GM21381 (cell line): Measurements from ENCODE around the gene PLAU.

ENCODE experiments used
- ATAC-seq: cut with Tn5 transposase; IDR thresholded peaks from one replicate; pipeline ENCODE4 v1.9.1; 2021; ENCODE audit warnings: mild to moderate bottlenecking, moderate library complexity; ENCODE audit not compliant: unreplicated experiment

PLAU gene

GRCh38 chr10:73910764-73911552 lies at the start of gene PLAU:
Gene PLAU (plus strand): TSS chr10:73911132. CDS start chr10:73911556, 424 bp downstream.
- ATAC-seq, result no peak

- no peak for ATAC-seq
Measured at GRCh38 chr10:73862011-73862410, 48.9 kb upstream of the PLAU start.

- no peak for ATAC-seq
Measured at GRCh38 chr10:73863039-73863817, 47.7 kb upstream of the PLAU start.

GRCh38 chr10:73864229-73864628 lies 46.7 kb upstream of the PLAU start:
- ATAC-seq, result no peak

- ATAC-seq, result no peak
Measured at GRCh38 chr10:73865107-73865458, 45.8 kb upstream of the PLAU start.

GRCh38 chr10:73865459-73866442 lies 45.2 kb upstream of the PLAU start:
- ATAC-seq, result peak; percentile 76

GRCh38 chr10:73866621-73867020 lies 44.3 kb upstream of the PLAU start:
- ATAC-seq, result no peak

- no peak for ATAC-seq
Measured at GRCh38 chr10:73867126-73867807, 43.7 kb upstream of the PLAU start.

- no peak for ATAC-seq
Measured at GRCh38 chr10:73867871-73868631, 42.9 kb upstream of the PLAU start.

GRCh38 chr10:73868655-73869195 lies 42.2 kb upstream of the PLAU start:
- ATAC-seq, result no peak

- ATAC-seq, result no peak
Measured at GRCh38 chr10:73871295-73872189, 39.4 kb upstream of the PLAU start.

- ATAC-seq, result no peak
Measured at GRCh38 chr10:73872190-73872710, 38.7 kb upstream of the PLAU start.

- no peak for ATAC-seq
Measured at GRCh38 chr10:73873142-73873837, 37.6 kb upstream of the PLAU start.

- peak; percentile 2 for ATAC-seq
Measured at GRCh38 chr10:73873838-73874215, 37.1 kb upstream of the PLAU start.

- peak; percentile 76 for ATAC-seq
Measured at GRCh38 chr10:73874267-73875138, 36.4 kb upstream of the PLAU start, which contains the start of gene CAMK2G. Gene CAMK2G (minus strand): TSS chr10:73874555. CDS start chr10:73874461, 94 bp downstream.

GRCh38 chr10:73875139-73875475 lies 35.8 kb upstream of the PLAU start:
- ATAC-seq, result peak; percentile 8

GRCh38 chr10:73876157-73876556 lies 34.8 kb upstream of the PLAU start:
- no peak for ATAC-seq
